Cardiac fibroblast (primary cell): ENCODE data around the gene SERPINA6.

ENCODE experiments used
- DNase-seq, 2 donors: peaks; one replicate each; pipeline versions ENCODE4 v3.0.0 to v3.0.0-alpha.2; 2010; ENCODE audit warnings: low read depth in 2 of 2
- H3K4me3 ChIP-seq, 2 donors: replicated peaks in 1 of 2; 1 replicate in 1 of 2; 2 replicates in 1 of 2; pipeline ENCODE4 v1.5.1; 2011; ENCODE audit warnings: low read depth in 2 of 2, low read length in 2 of 2, mild to moderate bottlenecking in 2 of 2, moderate library complexity in 1 of 2
- TF ChIP-seq, protein P1 (sequence below): IDR thresholded peaks from one replicate; pipeline ENCODE4 v1.5.1; 2011; ENCODE audit warnings: low read depth, mild to moderate bottlenecking, low read length, inconsistent platforms

Gene SERPINA6

DNA sequence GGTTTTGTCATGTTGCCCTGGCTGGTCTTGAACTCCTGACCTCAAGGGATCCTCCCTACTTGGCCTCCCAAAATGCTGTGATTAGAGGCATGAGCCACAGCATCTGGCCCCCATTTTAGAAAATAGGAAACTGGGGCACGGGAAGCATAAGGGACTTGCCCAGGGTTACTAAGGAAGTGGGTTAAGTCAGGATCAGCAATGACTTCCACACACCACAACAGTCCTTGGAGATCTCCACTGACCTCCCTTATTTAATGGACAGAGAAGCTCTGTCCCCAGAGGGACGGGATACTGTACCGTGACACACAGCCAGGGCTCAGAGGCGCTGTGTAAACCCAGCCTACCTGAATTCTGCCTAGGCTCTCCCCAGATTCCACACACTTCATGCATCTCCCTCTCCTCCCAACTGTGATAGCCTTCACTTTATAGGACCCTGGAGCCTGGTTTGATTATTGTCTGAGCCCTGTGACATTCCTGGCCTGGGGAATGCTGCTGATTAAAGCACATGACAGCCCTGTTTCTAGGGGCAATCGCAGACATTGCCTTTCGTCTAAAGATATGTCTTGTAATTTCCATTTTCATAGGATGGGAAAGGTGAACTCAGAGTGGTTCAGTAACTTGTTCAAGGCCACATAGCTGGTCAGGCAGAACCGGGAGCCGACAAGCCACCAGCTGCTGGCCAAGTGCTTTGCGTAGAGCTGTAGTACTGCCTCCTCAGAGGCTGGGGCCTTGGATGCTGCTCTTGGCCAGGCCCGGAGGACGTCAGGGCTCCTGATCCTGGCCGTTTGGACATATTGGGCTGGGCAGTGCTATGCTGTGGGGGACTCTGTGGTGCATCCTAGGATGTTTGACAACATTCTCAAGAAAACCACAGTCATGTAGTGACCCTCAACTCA lies 44.5 kb upstream of the SERPINA6 start:
- DNase-seq = no peak
- TF ChIP-seq, protein P1, sequence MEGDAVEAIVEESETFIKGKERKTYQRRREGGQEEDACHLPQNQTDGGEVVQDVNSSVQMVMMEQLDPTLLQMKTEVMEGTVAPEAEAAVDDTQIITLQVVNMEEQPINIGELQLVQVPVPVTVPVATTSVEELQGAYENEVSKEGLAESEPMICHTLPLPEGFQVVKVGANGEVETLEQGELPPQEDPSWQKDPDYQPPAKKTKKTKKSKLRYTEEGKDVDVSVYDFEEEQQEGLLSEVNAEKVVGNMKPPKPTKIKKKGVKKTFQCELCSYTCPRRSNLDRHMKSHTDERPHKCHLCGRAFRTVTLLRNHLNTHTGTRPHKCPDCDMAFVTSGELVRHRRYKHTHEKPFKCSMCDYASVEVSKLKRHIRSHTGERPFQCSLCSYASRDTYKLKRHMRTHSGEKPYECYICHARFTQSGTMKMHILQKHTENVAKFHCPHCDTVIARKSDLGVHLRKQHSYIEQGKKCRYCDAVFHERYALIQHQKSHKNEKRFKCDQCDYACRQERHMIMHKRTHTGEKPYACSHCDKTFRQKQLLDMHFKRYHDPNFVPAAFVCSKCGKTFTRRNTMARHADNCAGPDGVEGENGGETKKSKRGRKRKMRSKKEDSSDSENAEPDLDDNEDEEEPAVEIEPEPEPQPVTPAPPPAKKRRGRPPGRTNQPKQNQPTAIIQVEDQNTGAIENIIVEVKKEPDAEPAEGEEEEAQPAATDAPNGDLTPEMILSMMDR = no peak
- no peak overlapping the region for H3K4me3 ChIP-seq

DNA sequence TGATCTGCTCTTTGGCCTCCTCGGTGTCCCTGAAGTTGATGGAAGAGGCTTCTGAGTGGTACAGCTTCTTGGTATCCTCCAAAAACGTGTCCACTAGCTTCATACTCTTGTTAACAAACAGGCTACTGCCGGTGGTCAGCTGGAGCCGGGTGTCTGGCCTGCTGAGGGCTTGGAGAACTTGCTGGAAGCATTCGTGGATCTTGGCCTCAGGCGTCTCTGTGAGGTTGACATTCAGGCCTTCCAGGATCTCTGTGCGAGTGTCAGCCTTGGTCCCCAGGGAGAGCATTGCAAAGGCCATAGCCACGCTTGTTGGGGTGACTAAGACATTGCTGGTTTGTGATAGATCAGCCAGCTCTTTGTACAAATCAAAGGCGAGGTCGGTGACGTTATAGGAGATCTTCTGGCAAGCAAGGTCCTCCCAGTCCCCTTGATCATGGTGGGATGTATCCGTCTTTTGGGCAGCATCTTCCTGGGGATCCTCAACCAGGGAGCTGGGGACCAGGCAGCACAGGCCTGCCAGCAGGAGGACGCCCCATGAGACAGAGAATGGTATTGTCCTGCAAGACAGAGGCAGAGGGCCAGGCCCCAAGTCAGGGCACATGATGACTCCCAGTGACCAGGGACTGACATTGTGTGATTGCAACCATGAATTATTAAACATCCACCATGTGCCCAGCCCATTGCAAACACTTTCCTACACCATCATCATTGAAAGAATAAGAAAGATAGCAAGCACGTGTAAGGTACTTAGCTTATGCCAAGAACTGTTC lies 43.2 kb upstream of the SERPINA6 start, which contains the start of gene SERPINA2:
TSS of gene SERPINA2 (minus strand) at position 553 of the 770 bp plus-strand sequence.
- no peak within 1 kb of the TSS for H3K4me3 ChIP-seq
- no peak for DNase-seq
- TF ChIP-seq, protein P1 = no peak

DNA sequence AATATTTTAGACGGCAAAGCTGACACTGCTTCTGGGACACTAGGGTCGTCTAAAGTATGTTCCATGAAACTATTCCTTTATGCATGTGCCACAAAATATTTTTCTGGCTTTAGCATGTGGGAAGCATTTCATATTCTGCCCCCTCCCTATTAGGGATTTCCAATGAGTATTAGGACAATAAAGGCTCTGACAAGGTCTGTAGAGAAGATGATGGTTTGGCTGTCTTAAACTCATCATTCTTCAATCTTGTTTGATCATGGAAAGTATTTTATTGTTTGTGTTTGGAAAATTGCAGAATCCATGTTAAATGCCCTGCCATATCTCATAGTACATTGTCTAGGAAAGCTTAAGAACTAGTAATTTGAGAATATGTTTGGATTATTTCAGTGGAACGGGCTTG lies 42.5 kb upstream of the SERPINA6 start:
- no peak overlapping the region for H3K4me3 ChIP-seq
- DNase-seq = no peak
- TF ChIP-seq, protein P1 = no peak

GRCh38 chr14:94364964-94365363 lies 41.8 kb upstream of the SERPINA6 start:
- TF ChIP-seq, protein P1 = no peak
- DNase-seq = no peak
- H3K4me3 ChIP-seq = no peak overlapping the region

DNA sequence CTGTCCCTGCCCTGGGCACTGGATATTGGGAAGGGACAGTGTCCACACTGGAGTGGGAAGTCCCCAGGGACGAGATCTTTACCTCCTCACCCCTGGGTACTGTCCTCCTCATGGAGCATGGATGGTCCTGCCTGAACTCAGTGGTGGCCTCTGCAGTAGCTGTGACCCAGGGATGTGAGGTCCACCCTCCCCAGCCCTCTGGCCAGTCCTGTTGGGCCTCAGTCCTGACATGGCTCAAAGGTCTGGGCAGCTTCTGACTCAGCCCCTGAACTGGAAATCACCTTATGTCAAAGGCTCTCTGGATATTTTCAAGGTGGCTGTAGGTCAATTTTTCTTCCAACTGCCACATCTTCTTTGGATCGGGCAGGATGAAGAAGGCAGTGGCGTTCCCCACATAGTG lies 40.9 kb upstream of the SERPINA6 start:
- TF ChIP-seq, protein P1 = no peak
- DNase-seq = no peak
- H3K4me3 ChIP-seq = no peak overlapping the region

GRCh38 chr14:94363151-94363624 lies 40.1 kb upstream of the SERPINA6 start:
- no peak for DNase-seq
- no peak overlapping the region for H3K4me3 ChIP-seq
- TF ChIP-seq, protein P1 = no peak
